ENCODE data around the gene ZNF335. TPM values are rescaled to one million over a fixed set of nuclear protein-coding genes. Genes with fewer than 3 reads are reported as not detected.

The ZNF335 gene
- total and polyA plus RNA-seq, 2 of the 13 experiments (the other 11 are each of a cell fraction or from before 2014, with no cell fraction given), result 9.7 to 13.7 TPM

DNA sequence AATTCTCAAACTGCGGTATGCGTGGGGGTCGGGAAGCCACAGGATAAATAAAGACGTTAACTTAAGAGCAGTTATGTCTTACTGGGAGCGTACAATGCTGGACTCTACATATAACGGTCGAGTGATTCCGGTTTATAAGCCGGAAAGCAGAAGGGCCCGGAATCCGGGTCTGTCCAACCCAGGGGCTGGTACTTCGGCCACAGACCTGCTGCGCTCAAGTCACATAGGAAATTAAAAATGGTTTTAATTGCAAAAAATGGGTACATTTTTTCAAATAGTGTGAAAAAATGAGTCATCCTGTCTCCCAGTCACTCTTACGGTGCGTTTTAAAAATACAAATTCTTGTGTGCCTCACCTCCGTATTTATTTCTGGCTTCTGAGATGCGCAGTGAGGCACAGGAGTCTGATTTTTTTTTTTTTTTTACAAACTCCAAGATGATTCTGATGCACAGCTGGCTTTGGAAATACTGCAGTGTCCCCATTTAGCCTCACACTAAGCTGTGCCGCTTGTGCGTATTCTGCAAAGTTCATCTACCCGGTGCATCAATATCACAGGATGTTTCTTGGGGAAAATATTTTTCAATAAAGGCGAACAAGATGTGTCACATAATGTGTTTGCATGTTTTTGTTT lies 36.5 kb downstream of the ZNF335 start (continued):
- TF ChIP-seq TFE3 (CRISPR knock-in tag; IDR thresholded peaks at IDR 0.05) (peak; percentile 17; the same call in 1 of the 2 replicates), ZBTB7B (CRISPR knock-in tag; IDR thresholded peaks at IDR 0.05) (peak; percentile 24; the same call in 1 of the 2 replicates), ZFP36L1 (CRISPR knock-in tag; IDR thresholded peaks at IDR 0.05) (no peak), ATAD3A (CRISPR knock-in tag; IDR thresholded peaks at IDR 0.05) (no peak), RARG (CRISPR knock-in tag; IDR thresholded peaks at IDR 0.05; ENCODE audit: low read depth) (no peak), ZNF367 (CRISPR knock-in tag; IDR thresholded peaks at IDR 0.05; ENCODE audit: borderline replicate concordance) (no peak), SMYD3 (CRISPR knock-in tag; IDR thresholded peaks at IDR 0.05) (no peak), ZNF441 (CRISPR knock-in tag; IDR thresholded peaks at IDR 0.05; ENCODE audit: borderline replicate concordance) (peak; percentile 44; the same call in 1 of the 2 replicates), XRCC5 (optimal IDR thresholded peaks at IDR 0.05; ENCODE audit: low read length) (peak; percentile 0), ASH2L (IDR thresholded peaks at IDR 0.05; ENCODE audit: insufficient read length, low read depth, low read length) (peak; percentile 65), MED8 (CRISPR knock-in tag; IDR thresholded peaks at IDR 0.05; ENCODE audit: insufficient replicate concordance) (no peak), ZFAT (CRISPR knock-in tag; conservative IDR thresholded peaks at IDR 0.05) (no peak), CREBL2 (CRISPR knock-in tag; IDR thresholded peaks at IDR 0.05; ENCODE audit: borderline replicate concordance) (no peak), PATZ1 (CRISPR knock-in tag; IDR thresholded peaks at IDR 0.05) (peak; percentile 6; the same call in 1 of the 2 replicates), TRIM24 (CRISPR knock-in tag; IDR thresholded peaks at IDR 0.05) (no peak)
- TF ChIP-seq, protein P1, sequence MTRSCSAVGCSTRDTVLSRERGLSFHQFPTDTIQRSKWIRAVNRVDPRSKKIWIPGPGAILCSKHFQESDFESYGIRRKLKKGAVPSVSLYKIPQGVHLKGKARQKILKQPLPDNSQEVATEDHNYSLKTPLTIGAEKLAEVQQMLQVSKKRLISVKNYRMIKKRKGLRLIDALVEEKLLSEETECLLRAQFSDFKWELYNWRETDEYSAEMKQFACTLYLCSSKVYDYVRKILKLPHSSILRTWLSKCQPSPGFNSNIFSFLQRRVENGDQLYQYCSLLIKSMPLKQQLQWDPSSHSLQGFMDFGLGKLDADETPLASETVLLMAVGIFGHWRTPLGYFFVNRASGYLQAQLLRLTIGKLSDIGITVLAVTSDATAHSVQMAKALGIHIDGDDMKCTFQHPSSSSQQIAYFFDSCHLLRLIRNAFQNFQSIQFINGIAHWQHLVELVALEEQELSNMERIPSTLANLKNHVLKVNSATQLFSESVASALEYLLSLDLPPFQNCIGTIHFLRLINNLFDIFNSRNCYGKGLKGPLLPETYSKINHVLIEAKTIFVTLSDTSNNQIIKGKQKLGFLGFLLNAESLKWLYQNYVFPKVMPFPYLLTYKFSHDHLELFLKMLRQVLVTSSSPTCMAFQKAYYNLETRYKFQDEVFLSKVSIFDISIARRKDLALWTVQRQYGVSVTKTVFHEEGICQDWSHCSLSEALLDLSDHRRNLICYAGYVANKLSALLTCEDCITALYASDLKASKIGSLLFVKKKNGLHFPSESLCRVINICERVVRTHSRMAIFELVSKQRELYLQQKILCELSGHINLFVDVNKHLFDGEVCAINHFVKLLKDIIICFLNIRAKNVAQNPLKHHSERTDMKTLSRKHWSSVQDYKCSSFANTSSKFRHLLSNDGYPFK (CRISPR knock-in tag; IDR thresholded peaks at IDR 0.05; ENCODE audit: borderline replicate concordance), result no peak
- TF ChIP-seq, protein P2, sequence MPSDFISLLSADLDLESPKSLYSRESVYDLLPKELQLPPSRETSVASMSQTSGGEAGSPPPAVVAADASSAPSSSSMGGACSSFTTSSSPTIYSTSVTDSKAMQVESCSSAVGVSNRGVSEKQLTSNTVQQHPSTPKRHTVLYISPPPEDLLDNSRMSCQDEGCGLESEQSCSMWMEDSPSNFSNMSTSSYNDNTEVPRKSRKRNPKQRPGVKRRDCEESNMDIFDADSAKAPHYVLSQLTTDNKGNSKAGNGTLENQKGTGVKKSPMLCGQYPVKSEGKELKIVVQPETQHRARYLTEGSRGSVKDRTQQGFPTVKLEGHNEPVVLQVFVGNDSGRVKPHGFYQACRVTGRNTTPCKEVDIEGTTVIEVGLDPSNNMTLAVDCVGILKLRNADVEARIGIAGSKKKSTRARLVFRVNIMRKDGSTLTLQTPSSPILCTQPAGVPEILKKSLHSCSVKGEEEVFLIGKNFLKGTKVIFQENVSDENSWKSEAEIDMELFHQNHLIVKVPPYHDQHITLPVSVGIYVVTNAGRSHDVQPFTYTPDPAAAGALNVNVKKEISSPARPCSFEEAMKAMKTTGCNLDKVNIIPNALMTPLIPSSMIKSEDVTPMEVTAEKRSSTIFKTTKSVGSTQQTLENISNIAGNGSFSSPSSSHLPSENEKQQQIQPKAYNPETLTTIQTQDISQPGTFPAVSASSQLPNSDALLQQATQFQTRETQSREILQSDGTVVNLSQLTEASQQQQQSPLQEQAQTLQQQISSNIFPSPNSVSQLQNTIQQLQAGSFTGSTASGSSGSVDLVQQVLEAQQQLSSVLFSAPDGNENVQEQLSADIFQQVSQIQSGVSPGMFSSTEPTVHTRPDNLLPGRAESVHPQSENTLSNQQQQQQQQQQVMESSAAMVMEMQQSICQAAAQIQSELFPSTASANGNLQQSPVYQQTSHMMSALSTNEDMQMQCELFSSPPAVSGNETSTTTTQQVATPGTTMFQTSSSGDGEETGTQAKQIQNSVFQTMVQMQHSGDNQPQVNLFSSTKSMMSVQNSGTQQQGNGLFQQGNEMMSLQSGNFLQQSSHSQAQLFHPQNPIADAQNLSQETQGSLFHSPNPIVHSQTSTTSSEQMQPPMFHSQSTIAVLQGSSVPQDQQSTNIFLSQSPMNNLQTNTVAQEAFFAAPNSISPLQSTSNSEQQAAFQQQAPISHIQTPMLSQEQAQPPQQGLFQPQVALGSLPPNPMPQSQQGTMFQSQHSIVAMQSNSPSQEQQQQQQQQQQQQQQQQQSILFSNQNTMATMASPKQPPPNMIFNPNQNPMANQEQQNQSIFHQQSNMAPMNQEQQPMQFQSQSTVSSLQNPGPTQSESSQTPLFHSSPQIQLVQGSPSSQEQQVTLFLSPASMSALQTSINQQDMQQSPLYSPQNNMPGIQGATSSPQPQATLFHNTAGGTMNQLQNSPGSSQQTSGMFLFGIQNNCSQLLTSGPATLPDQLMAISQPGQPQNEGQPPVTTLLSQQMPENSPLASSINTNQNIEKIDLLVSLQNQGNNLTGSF (CRISPR knock-in tag; IDR thresholded peaks at IDR 0.05), result 0 out of 2 replicates have a peak, but pooled peaks have one; percentile 21

All from HepG2 (cell line).